IMR-90 (cell line): Measurements from ENCODE around the gene TBCEL. TPM values are rescaled to one million over a fixed set of nuclear protein-coding genes. Genes with fewer than 3 reads are reported as not detected.

Source experiments
- ATAC-seq: fragments of 200-7000 bp; cut with Tn5 transposase; 2 replicates; pipeline ENCODE4 v1.9.1; 2020; ENCODE audit warnings: low read depth, mild to moderate bottlenecking, moderate library complexity
- BruUV-seq: library from RNA; stranded (reverse); fragments of 400-500 nt; replicated peaks from 2 replicates; lab custom pipeline; 2021; lab: Mats Ljungman, UMichigan
- CTCF ChIA-PET: fragments of 300-600 bp; formaldehyde crosslinking; extraction: SDS; loops from one replicate; lab custom pipeline; 2021; ENCODE audit warnings: antibody characterized with exemption; lab: Yijun Ruan, JAX
- POLR2A ChIA-PET: fragments of 300-600 bp; sonication (Branson Sonifier 250); formaldehyde crosslinking; loops from one replicate; lab custom pipeline; 2022; ENCODE audit warnings: antibody characterized with exemption; ENCODE audit not compliant: unreplicated experiment; lab: Charles Lee
- DNase-seq: peaks from one replicate; pipeline ENCODE4 v3.0.0; 2013
- H2AFZ ChIP-seq: replicated peaks from 2 replicates; pipeline ENCODE3; 2013; ENCODE audit warnings: low read length, mild to moderate bottlenecking; ENCODE audit not compliant: poor library complexity
- H2AK5ac ChIP-seq: 2 replicates; pipeline ENCODE4 v1.6.1; 2013; ENCODE audit warnings: low read depth, low read length, inconsistent platforms
- H2AK9ac ChIP-seq: replicated peaks from 2 replicates; pipeline ENCODE3; 2013; ENCODE audit warnings: mild to moderate bottlenecking, low read depth, low read length, moderate library complexity; ENCODE audit not compliant: poor library complexity
- H2BK120ac ChIP-seq: 2 replicates; pipeline ENCODE4 v1.6.1; 2013; ENCODE audit warnings: low read depth, low read length, inconsistent platforms
- H2BK15ac ChIP-seq: 3 replicates; pipeline ENCODE4 v1.6.1; 2013; ENCODE audit warnings: low read depth, low read length, inconsistent platforms
- H2BK20ac ChIP-seq: 2 replicates; pipeline ENCODE4 v1.6.1; 2013; ENCODE audit warnings: low read depth, mild to moderate bottlenecking, inconsistent platforms, low read length, moderate library complexity
- H2BK5ac ChIP-seq: 2 replicates; pipeline ENCODE4 v1.6.1; 2013; ENCODE audit warnings: mild to moderate bottlenecking, low read depth, low read length, inconsistent platforms; ENCODE audit not compliant: poor library complexity, severe bottlenecking
- H3K14ac ChIP-seq: replicated peaks from 2 replicates; pipeline ENCODE4 v1.6.1; 2013; ENCODE audit warnings: low read depth, low read length, inconsistent platforms
- H3K18ac ChIP-seq: 2 replicates; pipeline ENCODE4 v1.6.1; 2013; ENCODE audit warnings: low read depth, low read length, control low read depth
- H3K23ac ChIP-seq: 2 replicates; pipeline ENCODE4 v1.6.1; 2013; ENCODE audit warnings: low read depth, low read length, inconsistent platforms
- H3K27ac ChIP-seq: 2 replicates; pipeline ENCODE4 v1.5.1; 2013; ENCODE audit warnings: mild to moderate bottlenecking, control low read depth, low read length; ENCODE audit not compliant: insufficient read depth
- H3K27me3 ChIP-seq: 2 replicates; pipeline ENCODE4 v1.6.1; 2013; ENCODE audit warnings: low read length; ENCODE audit not compliant: control insufficient read depth, insufficient read depth
- H3K36me3 ChIP-seq: 2 replicates; pipeline ENCODE4 v1.6.1; 2013; ENCODE audit warnings: low read length, mixed read lengths; ENCODE audit not compliant: control insufficient read depth, insufficient read depth
- H3K4ac ChIP-seq: 2 replicates; pipeline ENCODE4 v1.6.1; 2013; ENCODE audit warnings: low read depth, low read length, inconsistent platforms
- H3K4me1 ChIP-seq: 2 replicates; pipeline ENCODE4 v1.6.1; 2013; ENCODE audit warnings: low read length, mixed read lengths; ENCODE audit not compliant: control insufficient read depth, insufficient read depth
- H3K4me2 ChIP-seq: 2 replicates; pipeline ENCODE4 v1.6.1; 2013; ENCODE audit warnings: low read depth, mild to moderate bottlenecking, control low read depth, low read length, moderate library complexity
- H3K4me3 ChIP-seq: 2 replicates; pipeline ENCODE4 v1.5.1; 2013; ENCODE audit warnings: low read depth, mild to moderate bottlenecking, control low read depth, low read length, moderate library complexity; ENCODE audit not compliant: insufficient read depth
- H3K56ac ChIP-seq: 2 replicates; pipeline ENCODE4 v1.6.1; 2013; ENCODE audit warnings: low read length, inconsistent platforms; ENCODE audit not compliant: insufficient read depth; ENCODE audit errors: extremely low read depth
- H3K79me1 ChIP-seq, 2 experiments: 2 replicates each; pipeline ENCODE4 v1.6.1; 2013; ENCODE audit warnings: low read length in 2 of 2, inconsistent platforms in 1 of 2, low read depth in 1 of 2
- H3K9ac ChIP-seq: 2 replicates; pipeline ENCODE4 v1.6.1; 2013; ENCODE audit warnings: low read depth, low read length, control low read depth
- H3K9me1 ChIP-seq: 2 replicates; pipeline ENCODE4 v1.6.1; 2013; ENCODE audit warnings: low read length, inconsistent platforms; ENCODE audit not compliant: insufficient read depth
- H3K9me3 ChIP-seq: 2 replicates; pipeline ENCODE4 v1.6.1; 2013; ENCODE audit warnings: low read length; ENCODE audit not compliant: control insufficient read depth, insufficient read depth
- H4K20me1 ChIP-seq: 2 replicates; pipeline ENCODE4 v1.6.1; 2013; ENCODE audit warnings: low read length, inconsistent platforms; ENCODE audit not compliant: insufficient read depth
- H4K5ac ChIP-seq: 2 replicates; pipeline ENCODE4 v1.6.1; 2013; ENCODE audit warnings: mild to moderate bottlenecking, low read depth, low read length, control low read depth
- H4K8ac ChIP-seq, 2 experiments: 2 replicates each; pipeline ENCODE4 v1.6.1; 2013; ENCODE audit warnings: low read depth in 2 of 2, low read length in 2 of 2, control low read depth in 1 of 2, inconsistent platforms in 1 of 2
- H4K91ac ChIP-seq: 2 replicates; pipeline ENCODE4 v1.6.1; 2013; ENCODE audit warnings: low read depth, low read length, inconsistent platforms; ENCODE audit not compliant: insufficient read depth
- BHLHE40 ChIP-seq: fragments of 150-350 bp; IDR thresholded peaks from 2 replicates; pipeline ENCODE4 v1.6.1; 2016; ENCODE audit warnings: mild to moderate bottlenecking, low read depth, low read length
- CEBPB ChIP-seq: IDR thresholded peaks from 2 replicates; pipeline ENCODE4 v1.6.1; 2012; ENCODE audit warnings: low read depth, low read length, improper control_type of control experiment
- CHD1 ChIP-seq: IDR thresholded peaks from 2 replicates; pipeline ENCODE4 v1.6.1; 2012; ENCODE audit warnings: low read depth, low read length, improper control_type of control experiment
- FOS ChIP-seq: fragments of 150-350 bp; IDR thresholded peaks from 2 replicates; pipeline ENCODE4 v1.6.1; 2016; ENCODE audit warnings: low read depth, low read length
- MAFK ChIP-seq: IDR thresholded peaks from 2 replicates; pipeline ENCODE4 v1.6.1; 2012; ENCODE audit warnings: low read depth, low read length, improper control_type of control experiment
- MAZ ChIP-seq: IDR thresholded peaks from 2 replicates; pipeline ENCODE4 v1.6.1; 2012; ENCODE audit warnings: low read depth, mild to moderate bottlenecking, low read length, improper control_type of control experiment, moderate library complexity, borderline replicate concordance
- MXI1 ChIP-seq: IDR thresholded peaks from 2 replicates; pipeline ENCODE4 v1.6.1; 2012; ENCODE audit warnings: low read depth, mild to moderate bottlenecking, low read length, moderate library complexity, borderline replicate concordance
- NFE2L2 ChIP-seq: fragments of 150-350 bp; IDR thresholded peaks from 2 replicates; pipeline ENCODE4 v1.6.1; 2016; ENCODE audit warnings: low read depth, mild to moderate bottlenecking, low read length
- POLR2A ChIP-seq: IDR thresholded peaks from 2 replicates; pipeline ENCODE4 v1.6.1; 2012; ENCODE audit warnings: mild to moderate bottlenecking, low read depth, low read length
- RAD21 ChIP-seq: IDR thresholded peaks from 2 replicates; pipeline ENCODE4 v1.6.1; 2012; ENCODE audit warnings: low read length, improper control_type of control experiment
- RCOR1 ChIP-seq: IDR thresholded peaks from 2 replicates; pipeline ENCODE4 v1.6.1; 2012; ENCODE audit warnings: mild to moderate bottlenecking, low read length, improper control_type of control experiment; ENCODE audit not compliant: insufficient replicate concordance
- RFX5 ChIP-seq: IDR thresholded peaks from 2 replicates; pipeline ENCODE4 v1.8.0; 2012; ENCODE audit warnings: low read depth, mild to moderate bottlenecking, low read length, moderate library complexity
- SMC3 ChIP-seq: fragments of 150-350 bp; IDR thresholded peaks from 2 replicates; pipeline ENCODE4 v1.6.1; 2016; ENCODE audit warnings: low read depth, mild to moderate bottlenecking, antibody characterized with exemption, low read length, moderate library complexity
- WGBS, 2 experiments: methylation state at CpG; one replicate each; pipeline versions ENCODE4 v1.1.5 to v1.1.7; 2013; ENCODE audit warnings: missing lambda C conversion rate in 2 of 2; ENCODE audit not compliant: insufficient read length in 1 of 2; ENCODE audit errors: extremely low coverage in 2 of 2; 5-methylcytosine and 5-hydroxymethylcytosine counted together
- dilution Hi-C: fragments of 300-500 bp; cut with HindIII; formaldehyde crosslinking; loops from one replicate; pipeline ENCODE4 v1.14.3; 2018; ENCODE audit warnings: low sequenced_read_pairs; ENCODE audit not compliant: unreplicated experiment
- in situ Hi-C: fragments of 300-500 bp; cut with MboI; formaldehyde crosslinking; loops from 3 replicates; pipeline ENCODE4 v1.14.3; 2019; ENCODE audit warnings: low sequenced_read_pairs, inconsistent platforms, mixed read lengths
- intact Hi-C: fragments of 100-400 bp; cut with micrococcal nuclease; formaldehyde crosslinking; loops from 2 replicates; pipeline ENCODE4 v1.10.0; 2022
- polyA plus RNA-seq, 3 experiments: library from polyadenylated mRNA; depleted of rRNA; stranded (reverse); fragments of >200 nt; gene quantifications; 2 replicates each; pipeline ENCODE4 v1.2.3, GENCODE V29; 2012; ENCODE audit warnings: low replicate concordance in 1 of 3
- total RNA-seq: library from RNA; depleted of rRNA; stranded (reverse); fragments of >200 nt; gene quantifications from 2 replicates; pipeline ENCODE4 v1.2.3, GENCODE V29; 2012
- TF ChIP-seq, protein P1 (sequence below): fragments of 150-350 bp; IDR thresholded peaks from 2 replicates; pipeline ENCODE4 v1.6.1; 2017; ENCODE audit warnings: mild to moderate bottlenecking, antibody characterized with exemption, low read length, low read depth
- TF ChIP-seq, protein P2 (sequence below): fragments of 150-350 bp; IDR thresholded peaks from 2 replicates; pipeline ENCODE4 v1.6.1; 2016; ENCODE audit warnings: low read depth, mild to moderate bottlenecking, low read length, moderate library complexity, borderline replicate concordance
- TF ChIP-seq, protein P3 (sequence below): conservative IDR thresholded peaks from 2 replicates; pipeline ENCODE4 v1.5.1; 2012; ENCODE audit warnings: mild to moderate bottlenecking, low read depth, low read length, improper control_type of control experiment

Gene TBCEL
- total and polyA plus RNA-seq, 2 of the 4 experiments (the other 2 are of a cell fraction): 7.1 to 21.0 TPM

GRCh38 chr11:121024989-121025388 lies 1.1 kb downstream of the TBCEL start:
- dilution Hi-C loops (no loop called here), intact Hi-C loops (loop anchor here (5.0 kb wide), 2 partner anchors 42 to 82 kb away; no protein-coding TSS in a partner anchor), in situ Hi-C loops (no loop called here)
- ATAC-seq (no peak), DNase-seq (peak; percentile 9)
- WGBS, 2 experiments: 58% methylated on average over 2 of the region's 3 CpGs; no CpG with 5 or more reads in 1 of the 2 experiments
- Histone ChIP-seq H3K4me2 (peak overlapping the region; percentile 77), H2BK20ac (no peak overlapping the region), H4K5ac (no peak overlapping the region), H3K9ac (no peak overlapping the region), H3K9me3 (no peaks in the 10 kb centered on the region), H3K4me3 (peak overlapping the region; percentile 62), H2AFZ (no peak overlapping the region), H3K9me1 (peaks cover 10% of the 10 kb centered on the region), H4K91ac (no peak overlapping the region), H3K18ac (no peak overlapping the region), H4K20me1 (peaks cover 17% of the 10 kb centered on the region), H3K27ac (no peak overlapping the region), H2AK9ac (peak overlapping the region; percentile 48), H3K4me1 (peaks cover 4% of the 10 kb centered on the region), H3K14ac (no peak overlapping the region), H3K4ac (no peak overlapping the region), H3K27me3 (no peaks in the 10 kb centered on the region), H4K8ac (0 out of 4 replicates have a peak overlapping the region, but pooled peaks of 1 of the 2 experiments have one; percentile 27), H2AK5ac (no peak overlapping the region), H2BK15ac (no peak overlapping the region), H2BK120ac (no peak overlapping the region), H3K36me3 (no peaks in the 10 kb centered on the region), H3K56ac (no peak overlapping the region), H3K23ac (peak overlapping the region; percentile 63; the same call in 1 of the 2 replicates), H2BK5ac (no peak overlapping the region), H3K79me1 (peaks cover 17 to 31% of the 10 kb centered on the region in 2 experiments)
- BruUV-seq: no TSS peak
- POLR2A ChIA-PET: no interaction called here
- TF ChIP-seq FOS (no peak), RFX5 (no peak), CEBPB (no peak), MAZ (no peak), BHLHE40 (no peak), SMC3 (no peak), RAD21 (no peak), CHD1 (no peak), NFE2L2 (no peak), MXI1 (no peak), POLR2A (no peak), RCOR1 (no peak), MAFK (no peak)
- TF ChIP-seq, protein P1, sequence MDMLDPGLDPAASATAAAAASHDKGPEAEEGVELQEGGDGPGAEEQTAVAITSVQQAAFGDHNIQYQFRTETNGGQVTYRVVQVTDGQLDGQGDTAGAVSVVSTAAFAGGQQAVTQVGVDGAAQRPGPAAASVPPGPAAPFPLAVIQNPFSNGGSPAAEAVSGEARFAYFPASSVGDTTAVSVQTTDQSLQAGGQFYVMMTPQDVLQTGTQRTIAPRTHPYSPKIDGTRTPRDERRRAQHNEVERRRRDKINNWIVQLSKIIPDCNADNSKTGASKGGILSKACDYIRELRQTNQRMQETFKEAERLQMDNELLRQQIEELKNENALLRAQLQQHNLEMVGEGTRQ: no peak
- TF ChIP-seq, protein P2, sequence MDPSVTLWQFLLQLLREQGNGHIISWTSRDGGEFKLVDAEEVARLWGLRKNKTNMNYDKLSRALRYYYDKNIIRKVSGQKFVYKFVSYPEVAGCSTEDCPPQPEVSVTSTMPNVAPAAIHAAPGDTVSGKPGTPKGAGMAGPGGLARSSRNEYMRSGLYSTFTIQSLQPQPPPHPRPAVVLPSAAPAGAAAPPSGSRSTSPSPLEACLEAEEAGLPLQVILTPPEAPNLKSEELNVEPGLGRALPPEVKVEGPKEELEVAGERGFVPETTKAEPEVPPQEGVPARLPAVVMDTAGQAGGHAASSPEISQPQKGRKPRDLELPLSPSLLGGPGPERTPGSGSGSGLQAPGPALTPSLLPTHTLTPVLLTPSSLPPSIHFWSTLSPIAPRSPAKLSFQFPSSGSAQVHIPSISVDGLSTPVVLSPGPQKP: no peak
- TF ChIP-seq, protein P3, sequence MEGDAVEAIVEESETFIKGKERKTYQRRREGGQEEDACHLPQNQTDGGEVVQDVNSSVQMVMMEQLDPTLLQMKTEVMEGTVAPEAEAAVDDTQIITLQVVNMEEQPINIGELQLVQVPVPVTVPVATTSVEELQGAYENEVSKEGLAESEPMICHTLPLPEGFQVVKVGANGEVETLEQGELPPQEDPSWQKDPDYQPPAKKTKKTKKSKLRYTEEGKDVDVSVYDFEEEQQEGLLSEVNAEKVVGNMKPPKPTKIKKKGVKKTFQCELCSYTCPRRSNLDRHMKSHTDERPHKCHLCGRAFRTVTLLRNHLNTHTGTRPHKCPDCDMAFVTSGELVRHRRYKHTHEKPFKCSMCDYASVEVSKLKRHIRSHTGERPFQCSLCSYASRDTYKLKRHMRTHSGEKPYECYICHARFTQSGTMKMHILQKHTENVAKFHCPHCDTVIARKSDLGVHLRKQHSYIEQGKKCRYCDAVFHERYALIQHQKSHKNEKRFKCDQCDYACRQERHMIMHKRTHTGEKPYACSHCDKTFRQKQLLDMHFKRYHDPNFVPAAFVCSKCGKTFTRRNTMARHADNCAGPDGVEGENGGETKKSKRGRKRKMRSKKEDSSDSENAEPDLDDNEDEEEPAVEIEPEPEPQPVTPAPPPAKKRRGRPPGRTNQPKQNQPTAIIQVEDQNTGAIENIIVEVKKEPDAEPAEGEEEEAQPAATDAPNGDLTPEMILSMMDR: no peak
- CTCF ChIA-PET: interaction anchor here (0.6 to 1.1 kb wide), 3 partner anchors 10 to 309 kb away, joined by 3 read pairs; no protein-coding TSS in a partner anchor
